Measurements from ENCODE around the gene TOMM40L.

DNA sequence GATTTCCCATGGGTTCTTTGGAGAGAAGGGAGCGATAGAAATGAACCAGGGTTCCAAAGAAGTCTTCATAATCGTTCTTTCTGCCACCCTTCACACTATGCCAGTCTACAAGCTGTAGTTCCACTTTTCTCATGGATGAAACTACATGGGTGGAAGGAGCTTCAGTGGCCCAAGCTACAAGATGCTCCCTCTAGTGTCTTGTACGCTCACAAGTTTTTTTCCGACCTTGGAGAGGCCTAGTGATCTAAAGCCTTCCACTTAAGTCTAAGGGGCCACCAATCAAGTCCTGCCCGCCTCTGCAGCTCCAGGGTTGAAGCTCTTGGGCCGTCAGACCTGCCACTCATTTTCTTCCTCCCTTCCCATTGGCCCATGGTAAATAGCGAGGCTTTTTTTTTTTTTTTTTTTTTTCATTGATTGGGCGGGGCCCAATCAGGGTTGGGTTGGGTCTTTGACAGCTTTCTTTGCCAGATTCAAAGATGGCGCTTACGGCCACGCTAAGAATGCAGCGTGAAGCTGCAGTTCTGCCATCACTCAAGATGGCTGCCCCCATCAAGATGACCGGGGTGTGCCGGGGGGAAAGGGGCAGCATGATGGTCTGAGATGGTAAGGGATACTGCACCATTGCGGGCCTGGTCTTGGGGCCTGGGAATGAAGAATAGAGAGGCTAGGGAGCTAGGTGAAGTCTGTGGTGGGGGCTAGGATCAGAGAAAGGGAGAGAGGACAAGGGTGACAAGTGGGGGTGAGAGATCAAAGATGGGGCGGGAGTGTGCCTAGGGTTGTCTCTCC, at the start of gene TOMM40L:
- TF ChIP-seq ZNF274 (IDR thresholded peaks at IDR 0.05; ENCODE audit: low read depth, low read length) (no peak), YY1 (IDR thresholded peaks at IDR 0.05; ENCODE audit: insufficient read depth, insufficient read length) (peak; percentile 100)
